Fibroblast of skin of right biceps (primary cell): ENCODE data around the gene SCN1B.
A peak's percentile ranks its signal among the peaks of the same experiment; 100 is the strongest.
"Not testable (repeated sequence)": the region's sequence is repeated elsewhere in the genome, so short reads cannot be mapped to it uniquely, and the experiment has no call there.

Experiments used
- DNase-seq: peaks from one replicate; pipeline ENCODE4 v3.0.0-alpha.2; 2013

SCN1B gene

DNA sequence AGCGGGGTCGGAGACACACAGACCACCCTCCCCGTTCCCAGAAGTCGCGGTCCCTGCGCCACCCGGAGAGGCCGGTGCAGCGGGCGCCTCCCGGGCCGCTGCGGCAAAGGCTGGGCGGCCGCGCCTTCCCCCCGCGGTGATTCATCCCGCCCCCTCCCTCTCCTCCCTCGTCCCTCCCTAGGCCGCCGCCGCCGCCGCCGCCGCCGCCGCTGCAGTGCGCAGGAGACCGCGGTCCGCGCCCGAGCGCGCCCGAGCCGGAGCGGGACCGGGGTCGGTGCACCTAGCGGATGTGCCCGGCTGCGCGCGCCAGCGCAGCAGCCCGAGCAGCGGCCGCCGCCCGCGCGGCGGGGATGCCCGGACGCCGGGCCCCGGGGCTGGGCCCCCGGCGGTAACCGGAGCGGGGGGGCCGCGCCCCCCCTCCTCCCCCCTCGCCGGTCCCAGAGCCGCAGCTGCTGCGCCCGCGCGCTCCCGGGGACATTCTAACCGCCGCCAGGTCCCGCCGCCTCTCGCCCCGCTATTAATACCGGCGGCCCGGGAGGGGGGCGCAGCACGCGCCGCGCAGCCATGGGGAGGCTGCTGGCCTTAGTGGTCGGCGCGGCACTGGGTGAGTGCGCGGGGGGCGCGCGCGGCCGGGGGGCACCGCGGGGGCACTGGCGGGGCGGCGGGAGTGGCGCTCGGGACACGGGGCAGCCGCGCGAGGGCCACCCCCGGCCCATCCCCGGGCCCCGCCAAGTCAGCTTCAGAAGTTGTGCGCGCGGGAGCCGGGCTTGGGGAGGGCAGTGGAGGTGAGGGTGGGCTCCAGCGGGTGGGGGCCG is at the start of gene SCN1B:
Gene SCN1B, plus strand, starts transcription at position 214 of the 815 bp plus-strand sequence. Its CDS starts 351 bp downstream, at position 565.
- DNase-seq, result peak; percentile 78

DNA sequence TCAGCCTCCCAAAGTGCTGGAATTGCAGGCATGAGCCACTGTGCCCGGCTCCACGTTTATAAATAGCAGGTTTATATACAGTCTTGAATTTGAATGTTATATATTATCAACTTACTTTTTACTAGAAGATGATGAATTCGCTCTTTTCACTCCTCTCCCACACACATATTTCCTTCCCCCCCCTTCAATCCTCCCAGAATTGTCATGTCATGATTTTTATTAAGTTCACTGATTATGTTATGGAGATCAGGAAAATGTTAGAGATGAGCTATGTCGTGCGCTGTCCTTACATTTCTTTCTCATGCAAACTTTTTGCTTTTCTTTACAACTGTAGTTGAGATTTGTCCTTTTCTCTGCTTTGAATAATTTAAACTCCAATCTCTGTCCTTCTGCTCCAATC is 48.0 kb upstream of the SCN1B start:
- DNase-seq, result no peak

DNA sequence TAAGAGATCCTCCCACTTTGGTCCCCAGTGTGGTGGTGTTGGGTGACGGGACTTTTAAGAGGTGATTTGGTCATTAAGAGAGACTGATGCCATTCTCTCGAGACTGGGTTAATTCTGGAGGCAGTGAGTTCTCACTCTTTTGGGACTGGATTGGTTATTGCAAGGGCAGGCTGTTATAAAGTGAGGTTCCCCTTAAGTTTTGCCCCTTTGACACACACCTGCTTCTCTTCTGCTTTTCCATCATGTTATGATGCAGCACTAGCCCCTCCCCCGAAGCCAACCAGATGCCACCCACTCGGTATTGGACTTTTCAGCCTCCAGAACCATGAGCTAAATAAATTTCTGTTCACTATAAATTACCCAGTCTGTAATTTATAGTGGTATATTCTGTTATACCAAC is 46.5 kb upstream of the SCN1B start:
- no peak for DNase-seq

- DNase-seq, result no peak
These were observed 46.0 kb upstream of the SCN1B start for GRCh38 chr19:34984287-34984686.

GRCh38 chr19:34985249-34986022 is 44.8 kb upstream of the SCN1B start:
- no peak for DNase-seq

DNA sequence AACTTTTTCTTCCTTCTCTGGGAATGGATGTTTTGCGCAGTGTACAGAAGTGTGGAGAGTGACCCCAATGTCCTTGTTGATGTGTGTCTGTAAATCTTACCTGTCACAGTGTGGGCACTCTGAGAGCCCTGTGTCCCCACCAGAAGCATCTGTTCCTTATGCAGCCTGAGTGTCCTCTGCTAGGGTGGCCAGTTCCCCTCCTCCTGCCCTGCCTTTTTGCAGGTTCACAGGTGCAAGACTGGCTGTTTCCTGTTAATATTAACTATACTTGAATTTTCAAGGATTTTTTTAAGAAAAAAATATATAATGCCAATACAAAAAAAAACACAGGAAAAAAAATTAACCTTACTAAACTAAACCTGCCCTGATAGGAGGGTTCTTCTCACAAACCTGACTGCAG is 42.2 kb upstream of the SCN1B start:
- DNase-seq, result no peak

DNA sequence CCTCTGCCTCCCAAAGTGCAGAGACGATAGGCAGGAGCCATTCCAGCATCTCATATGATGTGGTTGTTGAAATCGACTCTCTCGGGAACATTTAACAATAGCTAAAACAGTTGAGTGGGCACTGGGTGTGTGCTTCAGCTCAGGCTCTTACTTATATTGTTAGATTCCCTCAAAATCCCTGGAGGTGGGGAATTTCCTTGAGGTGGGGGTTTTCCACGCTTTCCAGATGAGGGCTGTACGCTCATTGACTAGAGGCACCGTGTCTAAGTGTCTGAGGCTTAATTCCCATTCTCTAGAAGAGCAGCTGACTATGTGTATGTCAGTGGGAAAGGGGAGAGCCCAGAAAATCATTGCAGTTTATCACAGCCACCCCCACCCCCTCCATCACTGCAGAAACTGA is 41.0 kb upstream of the SCN1B start:
- no peak for DNase-seq

GRCh38 chr19:34990578-34991192 is 39.6 kb upstream of the SCN1B start:
- DNase-seq, result no peak

- DNase-seq, result no peak
These were observed 38.5 kb upstream of the SCN1B start for GRCh38 chr19:34991542-34992333.

DNA sequence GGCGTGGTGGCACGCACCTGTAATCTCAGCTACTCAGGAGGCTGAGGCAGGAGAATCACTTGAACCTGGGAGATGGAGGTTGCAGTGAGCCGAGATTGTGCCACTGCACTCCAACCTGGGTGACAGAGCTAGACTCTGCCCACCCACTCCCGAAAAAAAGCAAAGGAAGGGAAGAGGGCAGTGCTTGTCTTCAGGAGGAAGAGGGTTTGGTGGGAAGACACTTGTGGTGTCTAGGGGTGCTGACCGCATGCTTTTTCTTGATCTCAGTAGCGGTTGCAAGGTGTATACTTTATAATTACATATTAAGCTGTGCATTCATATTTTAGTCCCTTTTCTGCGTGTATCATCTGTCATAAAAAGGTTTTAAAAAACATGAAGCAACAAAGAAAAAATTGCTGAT is 37.7 kb upstream of the SCN1B start:
- DNase-seq, result not testable (repeated sequence)

- DNase-seq, result no peak
These were observed 36.0 kb upstream of the SCN1B start for GRCh38 chr19:34994286-34994642.

DNA sequence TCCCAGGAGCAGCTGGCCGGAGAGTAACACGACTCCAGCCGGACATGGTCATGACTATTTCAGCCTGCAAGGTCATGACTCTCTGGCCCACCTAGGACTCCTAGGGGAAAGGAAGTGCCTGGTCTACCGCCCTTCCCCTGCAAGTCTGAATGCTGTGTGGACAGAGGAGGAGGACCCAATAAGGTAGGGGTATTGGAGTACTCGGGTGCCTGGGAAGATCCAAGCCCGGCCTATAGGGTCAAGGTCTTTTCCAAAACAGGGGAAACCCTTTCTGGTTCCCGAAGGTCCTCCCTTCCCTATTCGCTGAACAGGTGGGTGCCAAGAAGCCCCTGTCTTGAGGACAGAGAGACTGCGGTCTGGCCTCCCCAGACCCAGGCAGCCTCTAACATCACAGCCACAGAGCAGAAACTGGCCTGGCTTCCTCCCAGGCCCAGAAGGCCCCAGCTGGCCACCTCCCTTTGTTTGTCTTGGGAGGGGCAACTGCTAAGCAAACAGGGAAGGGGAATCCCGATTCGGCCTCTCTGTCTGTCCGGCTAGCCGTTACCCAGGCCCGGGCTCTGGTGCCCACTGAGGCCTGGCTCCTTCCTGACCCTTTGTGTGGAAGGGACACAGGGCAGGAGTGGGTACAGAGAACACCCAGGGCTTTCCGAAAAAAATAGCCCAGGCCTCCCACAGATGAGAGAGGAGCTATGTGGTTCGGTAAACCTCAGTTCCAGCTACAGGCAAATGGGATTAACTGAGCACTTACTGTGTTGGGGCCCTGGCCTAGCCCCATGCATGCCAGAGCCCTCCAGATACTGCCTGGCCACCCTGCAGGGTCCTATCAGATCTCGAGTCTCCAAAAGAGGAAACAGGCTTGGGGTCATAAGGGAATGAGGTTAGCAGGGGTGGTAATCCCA is 35.4 kb upstream of the SCN1B start:
- DNase-seq, result no peak

- DNase-seq, result no peak
These were observed 34.7 kb upstream of the SCN1B start for GRCh38 chr19:34995551-34995950.

DNA sequence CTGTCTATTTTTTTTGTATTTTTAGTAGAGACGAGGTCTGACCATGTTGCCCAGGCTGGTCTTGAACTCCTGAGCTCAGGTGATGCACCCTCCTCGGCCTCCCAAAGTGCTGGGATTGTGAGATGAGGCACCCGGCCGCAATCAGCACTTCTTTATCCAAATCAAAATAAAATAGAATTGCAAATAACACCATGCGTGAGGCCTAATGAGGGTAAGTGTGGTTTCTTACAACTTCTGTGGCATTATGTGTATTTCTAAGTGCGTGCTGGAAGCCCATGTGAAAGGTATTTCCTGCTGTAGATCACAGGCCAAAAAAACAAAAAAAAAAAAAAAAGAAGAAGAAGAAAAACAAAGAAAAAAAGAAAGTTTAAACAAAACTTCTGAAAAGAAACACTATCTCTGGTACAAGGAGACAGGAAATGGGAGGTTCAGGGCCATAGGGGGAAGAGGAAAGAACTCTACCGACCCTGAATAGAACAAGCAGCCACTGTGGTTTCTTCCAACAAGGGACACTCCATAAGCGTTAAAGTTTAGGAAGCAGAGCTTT is 33.1 kb upstream of the SCN1B start:
- DNase-seq, result no peak

DNA sequence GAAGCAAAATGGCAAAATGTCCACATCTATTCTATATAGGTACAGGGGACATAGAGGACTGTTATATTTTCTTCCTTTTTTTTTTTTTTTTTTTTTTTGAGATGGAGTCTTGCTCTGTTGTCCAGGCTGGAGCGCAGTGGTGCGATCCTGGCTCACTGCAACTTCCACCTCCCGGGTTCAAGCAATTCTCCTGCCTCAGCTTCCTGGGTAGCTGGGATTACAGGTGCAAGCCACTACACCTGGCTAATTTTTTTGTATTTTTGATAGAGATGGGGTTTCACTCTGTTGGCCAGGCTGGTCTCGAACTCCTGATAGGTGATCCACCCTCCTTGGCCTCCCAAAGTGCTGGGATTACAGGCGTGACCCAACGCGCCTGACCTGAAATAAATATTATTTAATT is 32.0 kb upstream of the SCN1B start:
- DNase-seq, result not testable (repeated sequence)

- no peak for DNase-seq
These were observed 31.3 kb upstream of the SCN1B start for GRCh38 chr19:34998777-34999497.

DNA sequence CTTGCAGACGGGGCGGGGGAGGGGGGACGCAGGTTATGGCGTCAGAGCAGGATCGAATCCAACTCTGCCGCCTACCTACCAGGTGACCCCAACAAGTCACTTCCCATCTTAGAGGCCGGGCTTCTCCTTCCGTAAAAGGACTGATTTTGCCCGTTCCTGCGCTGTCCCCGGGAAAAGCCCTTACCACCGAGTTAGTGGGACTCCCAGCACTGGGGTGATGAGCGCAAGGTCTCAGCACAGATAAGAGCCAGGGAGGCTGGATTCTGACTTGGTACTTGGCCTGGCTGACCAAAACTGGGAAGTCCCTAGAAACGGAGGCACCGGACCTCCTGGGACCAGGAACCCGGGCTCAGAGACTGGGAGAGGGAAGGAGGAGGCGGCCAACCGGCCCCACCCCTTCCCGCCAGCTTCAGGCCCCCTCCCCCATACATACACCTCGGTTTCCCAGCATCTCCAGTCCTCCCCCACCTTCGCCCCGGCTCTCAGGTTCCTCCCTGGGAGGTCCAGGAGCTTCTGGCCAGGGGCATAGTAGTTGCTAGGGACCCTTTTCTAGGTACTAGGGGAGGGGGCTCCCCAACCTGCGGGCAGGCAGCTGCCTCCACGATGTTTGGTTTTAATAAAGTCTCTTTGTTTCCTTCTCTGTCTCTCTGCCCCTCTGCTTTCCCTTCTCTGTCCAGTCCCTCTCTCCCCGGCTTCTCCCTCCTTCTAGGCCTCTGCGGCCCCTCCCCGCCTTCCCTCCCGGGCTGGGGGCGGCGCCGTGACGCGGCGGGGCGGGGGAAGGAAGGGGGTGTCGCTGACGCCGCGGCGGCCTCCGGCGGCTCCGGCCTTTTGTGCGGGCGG is 30.6 kb upstream of the SCN1B start, which contains the start of gene GRAMD1A:
Gene GRAMD1A, plus strand, starts transcription at position 826 of the 840 bp plus-strand sequence. CDS start 156 bp downstream, outside the sequence.
- DNase-seq, result peak; percentile 91

- no peak for DNase-seq
These were observed 30.0 kb upstream of the SCN1B start for GRCh38 chr19:35000338-35000646.

DNA sequence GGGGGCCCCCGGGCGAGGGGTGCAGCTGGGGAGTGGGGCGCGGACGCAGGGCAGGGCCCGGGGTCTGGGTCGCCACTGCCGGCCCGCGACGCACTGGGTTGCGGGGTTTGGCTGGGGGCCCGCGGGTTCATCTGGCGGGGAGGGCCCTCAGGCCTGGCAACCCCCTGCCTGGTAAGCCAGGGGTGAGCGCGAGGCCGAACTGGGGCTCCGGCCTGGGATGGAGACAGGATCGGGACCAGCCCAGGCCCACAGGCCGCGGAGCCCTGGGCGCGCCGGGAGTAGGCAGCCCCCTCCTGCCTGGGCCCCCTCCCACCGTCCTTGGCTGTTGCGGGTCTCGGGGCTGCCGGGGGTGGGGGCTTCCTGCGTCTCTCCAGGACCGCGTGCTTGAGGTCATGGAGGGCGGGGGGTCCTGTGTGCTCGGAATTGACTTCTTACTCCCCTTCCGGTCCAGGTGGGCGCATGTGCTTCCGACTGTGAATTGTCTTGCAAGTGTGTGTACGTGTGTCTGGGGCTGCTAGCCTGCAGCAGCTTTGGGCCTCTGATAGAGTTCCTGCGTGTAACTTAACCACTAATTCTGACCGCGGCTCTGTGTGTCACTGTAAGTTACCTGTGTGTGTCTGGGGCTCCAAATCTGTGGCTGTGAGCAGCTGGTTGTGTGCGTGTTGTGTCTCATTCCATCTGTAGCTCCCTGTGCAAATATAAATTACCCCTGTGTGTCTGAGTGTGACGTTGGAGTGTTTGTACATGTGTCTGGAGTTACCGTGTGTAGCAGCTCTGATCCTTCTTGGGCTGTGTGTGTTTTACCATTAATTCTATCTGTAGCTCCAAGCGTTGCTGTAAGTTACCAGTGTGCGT is 29.4 kb upstream of the SCN1B start:
- peak; percentile 49 for DNase-seq
